DMS153 (cell line): ENCODE results near the gene PTPN6.
"Not testable (repeated sequence)": the region's sequence is repeated elsewhere in the genome, so short reads cannot be mapped to it uniquely, and the experiment has no call there.

ENCODE experiments used
- DNase-seq: peaks from one replicate; lab custom pipeline; 2025; lab: John Stamatoyannopoulos, UW

PTPN6 gene

DNA sequence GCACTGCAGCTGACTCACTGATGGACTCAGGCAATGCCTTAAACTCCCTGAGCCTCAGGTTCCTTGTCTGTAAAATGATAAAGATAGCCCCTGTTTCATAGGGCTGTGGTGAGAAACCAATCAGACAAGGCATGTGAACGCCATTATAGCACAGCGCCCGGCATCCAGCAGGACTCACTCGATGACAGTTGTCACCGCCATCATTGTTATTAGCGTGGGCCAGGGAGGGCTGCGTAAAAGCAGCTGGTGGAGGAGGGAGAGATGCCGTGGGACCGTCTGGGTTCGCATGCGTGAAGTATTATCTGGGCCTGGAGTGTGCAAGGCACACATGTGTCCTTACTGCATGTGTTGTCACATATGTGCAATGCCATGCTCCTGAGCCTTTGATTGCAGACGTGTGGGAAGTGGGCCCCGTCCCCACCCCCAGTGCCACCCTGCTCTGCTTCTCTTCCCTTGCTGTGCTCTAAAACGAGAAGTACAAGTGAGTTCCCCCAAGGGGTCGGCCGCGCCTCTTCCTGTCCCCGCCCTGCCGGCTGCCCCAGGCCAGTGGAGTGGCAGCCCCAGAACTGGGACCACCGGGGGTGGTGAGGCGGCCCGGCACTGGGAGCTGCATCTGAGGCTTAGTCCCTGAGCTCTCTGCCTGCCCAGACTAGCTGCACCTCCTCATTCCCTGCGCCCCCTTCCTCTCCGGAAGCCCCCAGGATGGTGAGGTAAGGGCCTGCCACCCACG lies at the start of gene PTPN6:
TSS of gene PTPN6 (plus strand) at position 546 of the 730 bp plus-strand sequence. CDS start at position 703, 157 bp downstream.
- no peak for DNase-seq

DNA sequence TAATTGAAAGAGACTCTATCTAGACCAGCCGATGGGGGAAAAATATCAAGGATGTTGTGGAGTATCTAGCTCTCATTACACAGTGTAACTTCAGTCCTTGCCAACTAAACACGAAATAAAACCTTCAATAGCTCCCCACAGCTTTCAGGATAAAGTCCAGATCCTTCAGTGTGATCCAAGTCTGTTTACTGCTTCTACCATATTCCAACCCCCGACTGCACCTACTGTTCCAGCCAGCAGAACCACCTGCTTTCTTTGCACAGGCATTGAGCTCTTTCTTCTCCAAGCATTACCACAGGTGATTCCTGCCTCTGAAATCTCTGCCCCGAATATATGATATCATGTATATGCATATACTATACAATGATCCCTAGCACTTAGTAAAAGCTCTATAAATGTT lies 48.7 kb upstream of the PTPN6 start:
- DNase-seq: no peak

GRCh38 chr12:6903722-6904121 lies 47.4 kb upstream of the PTPN6 start:
- DNase-seq: no peak

- peak; percentile 97 for DNase-seq
Measured at GRCh38 chr12:6904280-6905276, 46.6 kb upstream of the PTPN6 start, which contains the start of gene LRRC23. Gene LRRC23, plus strand, starts transcription at chr12:6904822. Its CDS starts 812 bp downstream, at chr12:6905634.

GRCh38 chr12:6905414-6906040 lies 45.6 kb upstream of the PTPN6 start:
- no peak for DNase-seq

- DNase-seq: not testable (repeated sequence)
Measured at GRCh38 chr12:6908141-6908540, 43.0 kb upstream of the PTPN6 start.

- no peak for DNase-seq
Measured at GRCh38 chr12:6909421-6910145, 41.6 kb upstream of the PTPN6 start.

DNA sequence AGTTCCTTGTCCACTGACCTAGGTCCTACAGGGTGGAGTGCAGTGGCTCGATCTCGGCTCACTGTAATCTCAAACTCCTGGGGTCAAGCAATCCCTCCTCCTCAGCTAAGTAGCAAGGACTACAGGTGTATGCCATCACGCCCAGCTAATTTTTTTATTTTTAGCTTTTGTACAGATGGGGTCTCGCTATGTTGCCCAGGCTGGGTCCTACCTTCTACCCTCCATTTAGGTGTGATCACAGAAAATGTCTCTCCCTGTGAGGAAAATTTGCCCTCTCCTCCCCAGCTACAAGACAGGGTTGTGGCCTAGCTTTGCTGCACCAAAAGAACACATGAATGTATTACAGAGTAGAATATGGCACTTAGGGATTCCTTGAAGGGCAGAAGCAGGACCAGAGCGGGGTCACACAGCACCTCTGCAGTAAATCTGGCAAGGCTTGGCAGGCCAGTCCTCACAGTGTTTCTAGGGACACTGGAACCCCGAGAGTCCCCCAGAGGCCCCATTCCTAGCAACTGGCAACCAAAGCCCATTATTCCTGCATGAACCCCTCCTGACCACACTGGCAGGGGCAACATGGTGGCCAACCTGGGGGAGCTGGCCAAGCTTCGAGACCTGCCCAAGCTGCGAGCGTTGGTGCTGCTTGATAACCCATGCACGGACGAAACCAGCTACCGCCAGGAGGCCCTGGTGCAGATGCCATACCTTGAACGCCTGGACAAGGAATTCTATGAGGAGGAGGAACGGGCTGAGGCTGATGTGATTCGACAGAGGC lies 38.8 kb upstream of the PTPN6 start:
- no peak for DNase-seq

- DNase-seq: no peak
Measured at GRCh38 chr12:6914246-6914946, 36.8 kb upstream of the PTPN6 start, which contains the start of gene ENO2. Gene ENO2, plus strand, starts transcription at chr12:6914580. Its CDS starts 1,253 bp downstream, at chr12:6915833.

DNA sequence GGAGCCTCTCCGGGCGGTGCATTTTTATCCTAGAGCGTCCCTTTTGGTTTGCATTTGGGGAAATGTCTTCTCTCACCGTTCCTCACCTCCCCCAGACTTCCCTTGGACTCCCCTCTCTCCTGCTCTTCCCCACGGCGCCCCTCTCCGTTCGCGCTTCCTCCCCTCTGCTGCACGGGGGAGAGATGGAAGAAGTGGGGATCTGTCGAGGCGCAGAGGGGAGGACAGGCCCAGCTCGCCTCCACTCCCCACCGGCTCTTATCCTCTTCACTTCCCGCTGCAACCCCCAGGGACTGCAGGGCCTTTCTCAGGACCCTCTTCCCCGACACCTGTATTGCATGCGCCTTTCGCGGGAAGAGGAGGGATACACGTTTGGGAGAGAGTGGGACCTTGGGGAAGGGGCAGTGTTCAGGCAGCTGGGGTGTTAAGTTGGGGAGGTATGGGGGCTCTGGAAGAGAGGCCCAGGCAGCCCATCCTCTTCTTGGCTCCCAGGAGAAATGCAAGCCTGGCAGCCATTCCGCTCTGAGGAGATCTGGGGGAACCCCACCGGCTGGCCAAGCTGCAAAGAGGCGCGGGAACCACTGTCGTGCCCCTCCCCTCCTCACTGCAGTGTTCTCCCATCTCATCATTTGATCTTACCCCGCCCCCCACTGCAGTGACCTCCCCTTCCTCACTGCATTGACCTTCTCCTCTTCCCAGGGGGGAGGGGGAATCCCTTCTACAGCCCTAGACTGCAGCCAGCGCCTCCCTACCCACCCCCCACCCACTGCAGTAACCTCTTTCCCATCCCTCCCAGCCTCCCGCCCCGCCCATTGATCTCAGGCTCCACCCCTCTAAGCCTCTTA lies 36.0 kb upstream of the PTPN6 start:
- DNase-seq: peak; percentile 35

DNA sequence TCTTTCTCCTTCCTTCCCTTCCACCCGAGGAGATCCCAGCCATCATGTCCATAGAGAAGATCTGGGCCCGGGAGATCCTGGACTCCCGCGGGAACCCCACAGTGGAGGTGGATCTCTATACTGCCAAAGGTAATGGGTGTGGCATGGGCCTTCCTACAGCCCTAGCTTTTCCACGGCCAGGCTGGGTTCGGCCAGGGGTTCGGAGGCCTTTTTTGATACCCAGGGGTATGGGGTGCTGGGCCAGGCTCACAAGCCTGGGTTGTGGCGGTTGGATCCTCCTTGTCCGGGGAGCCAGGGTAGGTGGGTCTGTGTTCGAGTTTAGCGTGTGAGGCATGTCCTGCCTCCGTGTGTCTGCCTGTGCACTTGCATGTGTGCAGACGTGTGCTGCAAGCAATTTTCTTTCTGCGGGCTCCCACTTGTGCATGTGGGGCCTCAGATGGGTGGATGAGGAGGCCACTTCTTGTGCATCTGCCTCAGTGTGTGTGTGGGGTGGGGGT lies 35.3 kb upstream of the PTPN6 start:
- DNase-seq: no peak

DNA sequence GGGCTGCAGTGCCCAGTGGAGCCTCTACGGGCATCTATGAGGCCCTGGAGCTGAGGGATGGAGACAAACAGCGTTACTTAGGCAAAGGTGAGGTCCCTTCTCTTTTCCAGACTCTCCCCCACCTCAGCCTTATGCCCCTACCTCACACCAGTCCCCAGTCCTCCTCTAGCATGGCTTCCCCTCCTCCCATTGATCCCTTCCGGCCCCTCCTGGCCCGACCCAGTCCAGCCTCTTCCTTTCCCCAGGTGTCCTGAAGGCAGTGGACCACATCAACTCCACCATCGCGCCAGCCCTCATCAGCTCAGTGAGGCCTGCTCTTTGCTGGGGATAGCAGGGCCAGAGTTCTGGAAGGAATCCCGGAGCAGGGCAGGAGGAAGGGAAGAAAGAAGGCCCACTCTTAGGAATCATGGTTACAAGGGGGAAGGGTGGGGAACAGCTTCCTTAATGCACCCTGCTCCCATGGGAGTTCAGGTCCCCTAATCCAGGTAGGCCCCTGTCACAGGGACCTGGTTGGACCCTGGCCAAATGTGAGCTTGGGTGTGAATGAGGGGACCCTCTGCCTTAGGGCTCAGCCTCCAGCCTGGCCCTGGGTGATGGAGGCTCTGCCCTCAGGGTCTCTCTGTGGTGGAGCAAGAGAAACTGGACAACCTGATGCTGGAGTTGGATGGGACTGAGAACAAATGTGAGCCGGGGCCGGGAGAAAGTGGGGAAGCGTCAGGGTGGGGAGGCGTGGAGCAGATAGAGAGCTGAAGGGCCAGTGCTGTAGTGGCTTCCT lies 34.5 kb upstream of the PTPN6 start:
- no peak for DNase-seq

GRCh38 chr12:6917491-6918231 lies 33.5 kb upstream of the PTPN6 start:
- DNase-seq: no peak

DNA sequence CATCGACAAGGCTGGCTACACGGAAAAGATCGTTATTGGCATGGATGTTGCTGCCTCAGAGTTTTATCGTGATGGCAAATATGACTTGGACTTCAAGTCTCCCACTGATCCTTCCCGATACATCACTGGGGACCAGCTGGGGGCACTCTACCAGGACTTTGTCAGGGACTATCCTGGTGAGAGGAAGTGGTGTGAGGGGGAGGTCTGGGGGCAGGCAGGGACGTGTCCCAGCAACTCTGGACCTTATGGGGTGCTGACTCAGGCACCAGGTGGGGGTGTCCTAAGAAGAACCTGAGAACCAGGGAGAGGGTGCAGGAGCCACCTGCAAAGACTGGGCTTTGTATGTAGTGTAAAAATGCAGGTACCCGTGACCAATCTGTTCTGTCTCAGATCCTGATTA lies 31.6 kb upstream of the PTPN6 start:
- no peak for DNase-seq

DNA sequence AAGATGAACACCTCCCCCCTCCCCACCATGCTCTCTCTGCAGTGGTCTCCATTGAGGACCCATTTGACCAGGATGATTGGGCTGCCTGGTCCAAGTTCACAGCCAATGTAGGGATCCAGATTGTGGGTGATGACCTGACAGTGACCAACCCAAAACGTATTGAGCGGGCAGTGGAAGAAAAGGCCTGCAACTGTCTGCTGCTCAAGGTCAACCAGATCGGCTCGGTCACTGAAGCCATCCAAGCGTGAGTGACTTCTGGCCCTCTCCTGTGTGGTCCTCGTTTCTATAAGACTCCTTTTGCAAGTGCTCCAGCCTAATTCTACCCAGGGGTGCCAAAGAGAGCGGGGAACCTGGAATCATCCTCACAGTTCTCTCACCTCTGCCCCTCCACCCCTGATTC lies 29.6 kb upstream of the PTPN6 start:
- no peak for DNase-seq

- DNase-seq: no peak
Measured at GRCh38 chr12:6921996-6922946, 28.9 kb upstream of the PTPN6 start.
